Ascending aorta (tissue), 2 donors: ENCODE measurements around the gene LRRC23. TPM values are rescaled to one million over a fixed set of nuclear protein-coding genes. Genes with fewer than 3 reads are reported as not detected.
A peak's percentile ranks its signal among the peaks of the same experiment; 100 is the strongest.
"Not testable (repeated sequence)": the region's sequence is repeated elsewhere in the genome, so short reads cannot be mapped to it uniquely, and the experiment has no call there.

Source experiments
- DNase-seq, 2 donors: peaks; one replicate each; pipeline ENCODE4 v3.0.0-alpha.2; 2019; ENCODE audit warnings: low spot score in 2 of 2
- H3K27ac ChIP-seq, 2 donors: fragments of 200-600 bp; sonication (generic); one replicate each; pipeline ENCODE4 v1.5.1; 2016 to 2017; ENCODE audit warnings: mild to moderate bottlenecking in 1 of 2
- H3K27me3 ChIP-seq: fragments of 200-600 bp; sonication (generic); one replicate; pipeline ENCODE4 v1.5.1; 2017
- H3K36me3 ChIP-seq, 2 donors: fragments of 200-600 bp; sonication (generic); one replicate each; pipeline ENCODE4 v1.5.1; 2016
- H3K4me1 ChIP-seq, 2 donors: fragments of 200-600 bp; sonication (generic); one replicate each; pipeline ENCODE4 v1.5.1; 2016 to 2017; ENCODE audit warnings: mild to moderate bottlenecking in 1 of 2
- H3K4me3 ChIP-seq, 2 donors: fragments of 200-600 bp; sonication (generic); one replicate each; pipeline ENCODE4 v1.5.1; 2016 to 2017; ENCODE audit warnings: mild to moderate bottlenecking in 1 of 2
- H3K9me3 ChIP-seq, 2 donors: fragments of 200-600 bp; sonication (generic); one replicate each; pipeline ENCODE4 v1.5.1; 2016
- intact Hi-C: fragments of 100-400 bp; cut with DNase I; formaldehyde crosslinking; loops from one replicate; pipeline ENCODE4 v1.15.1; 2023
- total RNA-seq: library from RNA; depleted of rRNA; stranded (reverse); fragments of >200 nt; gene quantifications from one replicate; pipeline ENCODE4 v1.1.0, GENCODE V29; 2016
- TF ChIP-seq, protein P1 (sequence below), 3 experiments: fragments of 200-600 bp in 2 of 3; fragments of 450-650 bp in 1 of 3; sonication (generic) in 2 of 3; IDR thresholded peaks; one replicate each; pipeline ENCODE4 v1.5.1; 2016 to 2019; ENCODE audit warnings: antibody characterized with exemption in 3 of 3, mild to moderate bottlenecking in 1 of 3, moderate library complexity in 1 of 3

The LRRC23 gene
- total RNA-seq, 1 donor from 2014 or later, result 6.6 TPM

DNA sequence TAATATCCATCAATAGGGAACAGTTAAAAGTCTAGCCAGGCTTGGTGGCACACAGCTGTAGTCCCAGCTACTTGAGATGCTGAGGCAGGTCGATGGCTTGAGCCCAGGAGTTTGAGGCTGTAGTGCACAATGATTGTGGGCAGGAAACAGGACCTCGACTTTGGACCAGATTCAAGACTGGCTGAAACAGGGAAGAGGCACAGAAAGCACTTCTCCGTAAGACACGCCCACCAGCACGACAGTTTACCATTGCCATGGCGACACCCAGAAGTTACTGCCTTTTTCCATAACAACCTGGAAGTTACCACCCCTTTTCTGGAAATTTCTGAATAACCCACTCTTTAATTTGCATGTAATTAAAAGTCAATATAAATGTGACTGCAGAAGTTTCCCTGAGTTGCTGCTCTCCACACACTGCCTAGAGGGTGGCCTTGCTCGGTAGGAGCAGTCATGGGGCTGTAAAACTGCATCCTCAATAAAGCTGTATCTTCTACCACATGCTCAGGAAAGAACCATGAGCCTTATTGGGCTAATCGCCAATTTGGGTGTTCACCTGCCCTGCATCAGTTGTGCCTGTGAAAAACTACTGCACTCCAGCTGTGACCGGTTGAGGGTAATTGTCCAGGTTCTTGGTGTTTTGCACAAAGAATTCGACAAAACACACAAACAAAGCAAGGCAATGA is 4.6 kb upstream of the LRRC23 start:
- TF ChIP-seq, protein P1, sequence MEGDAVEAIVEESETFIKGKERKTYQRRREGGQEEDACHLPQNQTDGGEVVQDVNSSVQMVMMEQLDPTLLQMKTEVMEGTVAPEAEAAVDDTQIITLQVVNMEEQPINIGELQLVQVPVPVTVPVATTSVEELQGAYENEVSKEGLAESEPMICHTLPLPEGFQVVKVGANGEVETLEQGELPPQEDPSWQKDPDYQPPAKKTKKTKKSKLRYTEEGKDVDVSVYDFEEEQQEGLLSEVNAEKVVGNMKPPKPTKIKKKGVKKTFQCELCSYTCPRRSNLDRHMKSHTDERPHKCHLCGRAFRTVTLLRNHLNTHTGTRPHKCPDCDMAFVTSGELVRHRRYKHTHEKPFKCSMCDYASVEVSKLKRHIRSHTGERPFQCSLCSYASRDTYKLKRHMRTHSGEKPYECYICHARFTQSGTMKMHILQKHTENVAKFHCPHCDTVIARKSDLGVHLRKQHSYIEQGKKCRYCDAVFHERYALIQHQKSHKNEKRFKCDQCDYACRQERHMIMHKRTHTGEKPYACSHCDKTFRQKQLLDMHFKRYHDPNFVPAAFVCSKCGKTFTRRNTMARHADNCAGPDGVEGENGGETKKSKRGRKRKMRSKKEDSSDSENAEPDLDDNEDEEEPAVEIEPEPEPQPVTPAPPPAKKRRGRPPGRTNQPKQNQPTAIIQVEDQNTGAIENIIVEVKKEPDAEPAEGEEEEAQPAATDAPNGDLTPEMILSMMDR (IDR thresholded peaks at IDR 0.05), result no peak
- intact Hi-C loops, result no loop called here
- no peak for DNase-seq
- no peaks in the 10 kb centered on the region for H3K27me3 ChIP-seq
- H3K9me3 ChIP-seq, result no peaks in the 10 kb centered on the region
- no peaks in the 10 kb centered on the region for H3K36me3 ChIP-seq
- no peak overlapping the region for H3K27ac ChIP-seq
- H3K4me3 ChIP-seq, result no peak overlapping the region
- peaks cover 0 to 5% of the 10 kb centered on the region in 2 donors for H3K4me1 ChIP-seq

DNA sequence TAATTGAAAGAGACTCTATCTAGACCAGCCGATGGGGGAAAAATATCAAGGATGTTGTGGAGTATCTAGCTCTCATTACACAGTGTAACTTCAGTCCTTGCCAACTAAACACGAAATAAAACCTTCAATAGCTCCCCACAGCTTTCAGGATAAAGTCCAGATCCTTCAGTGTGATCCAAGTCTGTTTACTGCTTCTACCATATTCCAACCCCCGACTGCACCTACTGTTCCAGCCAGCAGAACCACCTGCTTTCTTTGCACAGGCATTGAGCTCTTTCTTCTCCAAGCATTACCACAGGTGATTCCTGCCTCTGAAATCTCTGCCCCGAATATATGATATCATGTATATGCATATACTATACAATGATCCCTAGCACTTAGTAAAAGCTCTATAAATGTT is 2.2 kb upstream of the LRRC23 start:
- Histone ChIP-seq H3K4me1 (peaks cover 0 to 5% of the 10 kb centered on the region in 2 donors), H3K27ac (no peak overlapping the region), H3K4me3 (no peak overlapping the region), H3K27me3 (no peaks in the 10 kb centered on the region), H3K36me3 (peaks cover 0 to 4% of the 10 kb centered on the region in 2 donors), H3K9me3 (no peaks in the 10 kb centered on the region)
- intact Hi-C loops, result no loop called here
- no peak for DNase-seq
- TF ChIP-seq, protein P1 (IDR thresholded peaks at IDR 0.05), result no peak

DNA sequence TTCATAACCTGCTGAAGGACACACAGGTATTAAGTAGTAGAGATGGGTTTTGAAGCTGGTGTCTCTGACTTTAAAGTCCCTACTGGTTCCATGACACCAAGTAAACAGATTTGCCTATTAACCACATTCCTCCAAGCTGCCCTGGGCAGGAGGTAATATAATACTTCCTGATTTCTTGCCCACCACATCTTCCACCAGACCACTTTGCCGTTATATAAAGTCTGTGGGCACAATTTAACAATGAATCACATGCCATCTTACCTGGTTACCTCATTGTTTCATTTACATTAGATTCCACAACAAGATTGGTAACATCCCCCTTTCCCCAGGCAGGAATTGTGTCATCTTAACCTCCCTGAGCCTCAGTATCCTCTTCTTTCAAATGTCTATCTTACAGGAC is 900 bp upstream of the LRRC23 start:
- peaks cover 0 to 5% of the 10 kb centered on the region in 2 donors for H3K4me1 ChIP-seq
- DNase-seq, result no peak
- no peaks in the 10 kb centered on the region for H3K9me3 ChIP-seq
- H3K4me3 ChIP-seq, result no peak overlapping the region
- intact Hi-C loops, result loop anchor here (1.0 kb wide), 3 partner anchors 12 to 36 kb away; partner anchors contain the start of genes SPSB2 and TPI1
- H3K36me3 ChIP-seq, result peaks cover 0 to 4% of the 10 kb centered on the region in 2 donors
- no peaks in the 10 kb centered on the region for H3K27me3 ChIP-seq
- H3K27ac ChIP-seq, result peak overlapping the region in 1 of 2 donors; percentile 73
- TF ChIP-seq, protein P1 (IDR thresholded peaks at IDR 0.05), result no peak

DNA sequence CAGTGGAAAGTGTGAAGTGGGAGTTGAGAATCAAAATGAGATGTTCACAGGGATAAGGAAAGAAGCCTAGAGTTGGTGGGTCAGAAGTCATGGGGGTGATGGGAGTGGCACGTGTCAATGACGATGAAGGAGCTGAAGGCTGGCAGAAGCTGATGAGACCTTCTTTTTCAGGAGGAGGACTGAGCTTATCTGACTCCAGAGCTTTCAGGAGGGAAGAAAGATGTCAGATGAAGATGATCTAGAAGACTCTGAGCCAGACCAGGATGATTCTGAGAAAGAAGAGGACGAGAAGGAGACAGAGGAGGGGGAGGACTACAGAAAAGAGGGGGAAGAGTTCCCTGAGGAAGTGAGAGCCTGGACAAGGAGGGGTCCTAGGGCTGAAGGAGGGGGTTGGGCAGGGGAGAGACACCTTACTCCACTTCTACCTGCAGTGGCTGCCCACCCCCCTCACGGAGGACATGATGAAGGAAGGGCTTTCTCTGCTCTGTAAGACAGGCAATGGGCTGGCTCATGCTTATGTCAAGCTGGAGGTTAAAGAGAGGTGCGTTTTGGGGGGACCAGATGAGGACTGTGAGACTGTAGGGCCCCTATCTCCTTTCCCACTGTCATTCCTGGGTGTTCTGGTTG is 905 bp downstream of the LRRC23 start:
- H3K36me3 ChIP-seq, result peaks cover 0 to 4% of the 10 kb centered on the region in 2 donors
- DNase-seq, result no peak
- peak overlapping the region; percentile 58 to 81 for H3K4me3 ChIP-seq
- intact Hi-C loops, result no loop called here
- no peaks in the 10 kb centered on the region for H3K27me3 ChIP-seq
- no peaks in the 10 kb centered on the region for H3K9me3 ChIP-seq
- H3K4me1 ChIP-seq, result peaks cover 0 to 5% of the 10 kb centered on the region in 2 donors
- TF ChIP-seq, protein P1 (IDR thresholded peaks at IDR 0.05), result no peak
- peak overlapping the region; percentile 73 to 82 for H3K27ac ChIP-seq

DNA sequence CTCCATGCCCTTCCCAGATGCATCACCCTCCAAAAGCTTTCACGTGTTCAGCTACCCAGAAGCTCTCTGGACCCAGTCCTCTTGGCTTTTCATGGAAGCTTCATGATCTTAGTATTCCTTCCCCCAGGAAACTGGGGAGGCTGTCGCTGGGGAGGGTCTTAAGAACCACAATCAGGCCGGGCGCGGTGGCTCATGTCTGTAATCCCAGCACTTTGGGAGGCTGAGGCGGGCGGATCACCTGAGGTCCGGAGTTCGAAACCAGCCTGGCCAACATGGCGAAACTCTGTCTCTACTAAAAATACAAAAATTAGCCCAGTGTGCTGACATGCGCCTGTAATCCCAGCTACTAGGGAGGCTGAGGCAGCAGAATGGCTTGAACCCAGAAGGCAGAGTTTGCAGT is 3.5 kb downstream of the LRRC23 start:
- H3K27me3 ChIP-seq, DNase-seq, H3K27ac ChIP-seq, H3K4me3 ChIP-seq, H3K4me1 ChIP-seq, intact Hi-C loops, H3K9me3 ChIP-seq, H3K36me3 ChIP-seq: not testable (repeated sequence)

DNA sequence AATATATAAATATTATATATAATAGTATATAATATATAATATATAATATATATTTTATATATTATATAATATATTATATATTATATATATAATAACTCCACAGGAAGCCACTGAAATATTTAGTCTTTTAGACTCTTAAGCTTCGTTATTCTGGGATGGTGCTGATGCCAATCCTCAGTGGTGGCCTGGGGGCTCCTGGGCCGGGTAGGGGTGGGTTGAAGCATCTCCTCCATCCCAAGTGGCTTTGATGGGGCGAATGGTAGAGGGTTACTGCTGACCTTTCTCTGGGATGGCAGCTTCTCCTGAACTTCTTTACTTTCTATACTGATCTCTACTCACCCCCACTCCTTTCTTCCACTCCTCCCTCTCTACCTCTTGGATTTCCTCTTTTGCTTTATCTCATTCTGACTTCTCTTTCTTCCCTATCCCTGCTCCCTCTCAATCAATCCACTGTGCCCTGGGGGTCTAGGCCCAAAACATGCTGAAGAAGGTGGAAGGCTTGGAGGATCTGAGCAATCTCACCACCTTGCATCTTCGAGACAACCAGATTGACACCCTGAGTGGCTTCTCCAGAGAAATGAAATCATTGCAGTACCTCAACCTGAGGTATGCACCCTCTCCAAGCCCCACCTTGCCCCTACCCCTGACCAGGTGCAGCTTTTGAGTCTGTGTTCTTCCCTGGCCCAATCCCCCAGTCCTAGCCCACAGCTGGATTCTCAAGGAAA is 5.0 kb downstream of the LRRC23 start:
- Histone ChIP-seq H3K4me1 (peaks cover 4 to 5% of the 10 kb centered on the region in 2 donors), H3K9me3 (no peaks in the 10 kb centered on the region), H3K27me3 (no peaks in the 10 kb centered on the region), H3K36me3 (peaks cover 0 to 4% of the 10 kb centered on the region in 2 donors), H3K27ac (no peak overlapping the region), H3K4me3 (no peak overlapping the region)
- TF ChIP-seq, protein P1 (IDR thresholded peaks at IDR 0.05), result no peak
- DNase-seq, result no peak
- intact Hi-C loops, result no loop called here
